ENCODE data around the gene SPTBN4.

DNA sequence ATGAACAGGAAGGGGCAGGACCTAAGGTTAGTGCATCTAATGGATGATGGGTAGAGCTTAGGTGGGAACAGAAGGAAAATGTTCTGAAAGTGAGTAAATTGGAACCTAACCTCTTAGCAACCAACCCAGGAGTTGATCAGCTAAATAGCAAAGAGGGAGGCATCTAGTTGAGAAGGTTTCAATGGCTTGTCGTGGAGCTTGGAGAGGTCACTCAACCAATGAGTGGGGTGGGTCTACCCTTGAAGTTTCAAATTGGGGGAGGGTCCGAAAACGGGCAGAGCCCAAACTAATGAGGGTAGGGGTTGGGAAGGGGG is 104.2 kb downstream of the SPTBN4 start:
- TF ChIP-seq, protein P1, sequence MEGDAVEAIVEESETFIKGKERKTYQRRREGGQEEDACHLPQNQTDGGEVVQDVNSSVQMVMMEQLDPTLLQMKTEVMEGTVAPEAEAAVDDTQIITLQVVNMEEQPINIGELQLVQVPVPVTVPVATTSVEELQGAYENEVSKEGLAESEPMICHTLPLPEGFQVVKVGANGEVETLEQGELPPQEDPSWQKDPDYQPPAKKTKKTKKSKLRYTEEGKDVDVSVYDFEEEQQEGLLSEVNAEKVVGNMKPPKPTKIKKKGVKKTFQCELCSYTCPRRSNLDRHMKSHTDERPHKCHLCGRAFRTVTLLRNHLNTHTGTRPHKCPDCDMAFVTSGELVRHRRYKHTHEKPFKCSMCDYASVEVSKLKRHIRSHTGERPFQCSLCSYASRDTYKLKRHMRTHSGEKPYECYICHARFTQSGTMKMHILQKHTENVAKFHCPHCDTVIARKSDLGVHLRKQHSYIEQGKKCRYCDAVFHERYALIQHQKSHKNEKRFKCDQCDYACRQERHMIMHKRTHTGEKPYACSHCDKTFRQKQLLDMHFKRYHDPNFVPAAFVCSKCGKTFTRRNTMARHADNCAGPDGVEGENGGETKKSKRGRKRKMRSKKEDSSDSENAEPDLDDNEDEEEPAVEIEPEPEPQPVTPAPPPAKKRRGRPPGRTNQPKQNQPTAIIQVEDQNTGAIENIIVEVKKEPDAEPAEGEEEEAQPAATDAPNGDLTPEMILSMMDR (IDR thresholded peaks at IDR 0.05; ENCODE audit: insufficient read depth, low read length) = no peak
- no peak for TF ChIP-seq GABPA (IDR thresholded peaks at IDR 0.05; ENCODE audit: low read depth)
